Stimulated activated CD4-positive, alpha-beta T cell treated with anti-CD3 and anti-CD28 coated beads, Interleukin-15, amount 100 ng/mL, for 1 hour (primary cell): ENCODE data around the gene PRPS2.

Source experiments
- DNase-seq, 2 donors: peaks; one replicate each; pipeline ENCODE4 v3.0.0-alpha.2; 2020; ENCODE audit warnings: low read depth in 1 of 2, low spot score in 1 of 2

PRPS2 gene

DNA sequence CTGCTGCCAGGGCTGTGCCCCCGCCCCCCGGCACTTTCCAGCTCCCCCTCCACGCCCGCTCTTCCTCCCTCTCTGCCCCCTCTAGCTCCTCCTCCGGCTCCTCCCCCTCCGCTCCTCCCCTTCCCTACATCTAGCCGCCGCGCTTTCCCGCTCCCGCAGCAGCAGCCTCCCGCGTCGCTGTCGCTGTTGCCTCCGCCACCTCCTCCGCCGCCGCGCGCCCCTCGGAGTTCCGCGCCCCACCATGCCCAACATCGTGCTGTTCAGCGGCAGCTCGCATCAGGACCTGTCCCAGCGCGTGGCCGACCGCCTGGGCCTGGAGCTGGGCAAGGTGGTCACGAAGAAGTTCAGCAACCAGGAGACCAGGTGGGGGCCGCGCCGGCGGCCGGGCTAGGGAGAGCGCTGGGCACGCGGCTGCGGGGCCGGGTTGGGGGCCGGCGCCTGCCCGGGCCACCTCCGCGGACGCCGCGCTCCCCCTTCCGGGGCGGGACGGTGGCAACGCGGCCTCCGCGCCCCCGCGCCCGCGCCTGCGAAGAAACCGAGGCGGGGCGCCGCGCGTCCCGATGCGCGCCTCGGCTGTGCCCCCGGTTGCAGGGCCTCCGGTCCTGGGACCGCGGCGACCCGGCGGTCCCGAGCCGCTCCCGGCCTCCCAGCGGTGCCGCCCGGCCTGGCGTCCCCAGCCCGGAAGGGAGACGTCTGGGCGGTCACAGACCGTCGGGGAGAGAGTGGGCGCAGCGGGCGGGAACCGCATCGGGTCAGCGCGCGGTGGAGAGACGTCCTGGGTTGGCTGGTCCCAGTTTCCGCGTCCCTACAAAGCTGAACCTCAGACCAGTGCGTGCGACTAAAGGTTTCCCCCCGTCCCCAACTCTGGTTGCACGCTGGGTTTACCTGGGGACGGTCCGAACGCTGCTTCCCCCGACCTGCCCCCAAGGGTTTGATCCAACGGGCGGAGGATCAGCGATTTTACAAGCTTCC lies at the start of gene PRPS2:
PRPS2 (plus strand) TSS at position 156 of the 972 bp plus-strand sequence; CDS start at position 242, 86 bp downstream.
- DNase-seq = peak; percentile 34 to 62

DNA sequence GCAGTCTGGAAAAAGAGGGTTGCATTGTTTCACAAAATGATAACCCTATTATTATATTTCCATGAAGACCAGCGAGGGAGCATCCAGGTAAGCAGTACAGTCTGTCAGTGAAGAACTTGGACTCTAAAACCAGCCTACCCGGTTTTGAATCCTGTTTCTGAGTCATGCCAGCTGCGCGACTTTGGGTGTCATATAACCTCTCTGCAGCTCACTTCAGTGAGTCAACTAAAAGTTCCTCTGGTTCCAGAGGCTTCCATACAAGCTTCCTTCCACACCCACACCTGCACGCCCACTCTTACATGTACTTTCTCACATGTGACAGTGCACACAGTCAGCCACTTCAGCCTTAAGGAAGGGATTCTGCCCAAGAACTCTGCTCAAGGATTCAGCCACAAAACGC lies 49.8 kb upstream of the PRPS2 start:
- no peak for DNase-seq

DNA sequence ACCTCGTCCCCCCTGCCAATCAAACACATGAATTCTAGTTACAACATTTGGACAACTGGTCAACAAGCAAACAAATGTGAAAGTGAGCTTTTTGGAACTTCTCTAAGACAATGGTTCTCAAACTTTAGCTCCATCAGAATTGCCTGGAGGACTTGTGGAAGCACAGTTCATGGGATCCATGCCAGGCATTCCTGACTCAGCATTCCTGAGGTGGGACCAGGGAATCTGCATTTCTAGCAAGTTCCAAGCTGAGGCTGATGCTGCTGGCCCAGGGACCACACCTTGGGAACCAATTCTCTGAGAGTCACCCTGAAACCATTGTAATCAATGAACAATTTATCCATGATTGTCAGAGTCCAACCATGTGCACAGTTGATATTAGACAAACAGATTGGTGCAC lies 43.8 kb upstream of the PRPS2 start:
- no peak for DNase-seq

DNA sequence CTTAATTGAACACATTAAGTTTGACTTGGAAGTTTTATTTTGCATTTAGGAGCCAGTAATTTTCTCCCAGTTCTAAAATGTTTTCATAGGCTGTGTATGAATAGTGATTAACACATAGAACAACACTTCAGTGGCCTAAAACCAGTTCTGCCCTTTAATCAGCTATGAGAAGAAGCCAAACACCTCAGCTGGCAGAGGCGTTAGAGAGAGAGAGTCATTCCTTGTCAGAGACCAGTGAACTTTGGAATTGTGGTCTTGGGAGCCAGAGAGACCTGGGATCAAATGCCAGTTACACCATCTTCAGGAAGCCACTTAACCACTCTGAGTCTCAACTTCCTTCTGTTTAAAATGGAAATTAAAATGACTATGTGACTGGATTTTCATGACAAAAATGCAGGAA lies 39.3 kb upstream of the PRPS2 start:
- DNase-seq = no peak

DNA sequence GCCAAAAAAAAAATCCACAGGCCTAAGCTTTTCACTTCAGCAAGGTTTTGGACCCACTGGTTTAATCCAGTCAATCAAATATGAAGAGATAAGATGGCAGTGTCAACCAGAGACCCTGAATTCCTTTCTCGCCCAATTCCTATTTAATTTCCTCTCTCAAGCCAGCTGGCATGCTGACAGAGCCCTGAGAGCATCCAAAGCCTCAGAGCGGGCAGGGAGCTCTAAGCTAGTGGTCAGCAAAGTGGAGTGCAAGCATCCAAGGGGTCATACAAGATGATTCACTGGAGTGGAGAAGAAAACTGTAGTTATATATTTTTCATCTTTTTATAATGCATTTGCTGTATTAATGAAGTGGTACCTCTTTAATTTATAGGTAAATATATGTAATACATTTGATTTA lies 37.8 kb upstream of the PRPS2 start:
- DNase-seq = no peak

DNA sequence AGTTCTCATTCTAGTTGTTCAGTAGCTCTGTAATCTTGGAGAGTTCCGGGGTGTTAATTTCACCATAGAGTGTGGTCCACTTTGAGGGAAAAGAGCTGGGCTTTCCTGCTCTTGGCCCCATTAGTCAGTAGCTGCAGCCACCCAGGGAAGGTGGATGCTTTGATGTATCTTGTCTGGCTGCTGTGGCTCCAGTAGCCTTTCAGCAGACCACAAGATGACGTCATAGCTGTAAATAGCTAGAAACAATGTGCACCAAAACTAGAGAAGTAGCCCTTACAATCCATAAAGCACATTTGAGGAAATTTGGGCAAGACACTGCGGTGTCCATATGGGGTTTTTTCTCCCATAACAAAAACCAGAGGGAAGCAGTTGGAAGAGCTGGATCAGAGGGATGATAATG lies 32.9 kb upstream of the PRPS2 start:
- DNase-seq = no peak

DNA sequence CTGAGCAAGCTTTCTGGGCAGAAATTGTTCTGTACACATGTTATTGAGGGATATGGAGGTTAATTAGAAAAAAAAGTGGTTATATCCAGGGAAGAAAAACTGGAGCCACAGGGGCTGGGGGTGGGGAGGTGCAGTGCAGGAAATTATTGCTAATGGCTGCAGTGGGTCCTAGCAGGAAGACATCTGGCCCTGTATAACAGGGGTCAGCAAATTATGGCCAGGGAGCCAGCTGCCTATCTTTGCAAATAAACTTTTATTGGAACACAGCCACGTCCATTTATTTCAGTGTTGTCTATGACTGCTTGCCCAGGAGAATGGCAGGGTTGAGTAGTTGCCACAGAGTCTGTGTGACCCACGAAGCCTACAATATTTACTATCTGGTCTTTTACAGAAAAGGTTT lies 23.4 kb upstream of the PRPS2 start:
- DNase-seq = no peak

DNA sequence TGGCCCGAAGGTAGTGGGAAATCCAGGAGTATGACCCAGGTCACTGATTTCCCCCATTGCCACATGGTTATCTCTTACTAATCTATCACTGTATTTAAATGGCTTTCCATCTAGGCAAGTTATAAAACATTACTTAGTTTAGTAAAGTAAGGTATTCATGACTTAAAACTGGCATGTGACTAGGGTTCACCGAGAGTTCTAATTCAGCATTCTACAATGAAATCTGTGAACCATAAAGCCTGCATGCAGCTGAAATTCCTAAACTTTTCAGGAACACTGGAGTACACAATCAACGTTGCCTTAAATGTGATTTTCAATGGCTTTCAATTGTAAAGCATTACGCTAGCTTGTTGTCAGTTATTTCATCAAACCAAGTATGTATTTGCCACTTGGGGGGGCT lies 22.7 kb upstream of the PRPS2 start:
- no peak for DNase-seq

DNA sequence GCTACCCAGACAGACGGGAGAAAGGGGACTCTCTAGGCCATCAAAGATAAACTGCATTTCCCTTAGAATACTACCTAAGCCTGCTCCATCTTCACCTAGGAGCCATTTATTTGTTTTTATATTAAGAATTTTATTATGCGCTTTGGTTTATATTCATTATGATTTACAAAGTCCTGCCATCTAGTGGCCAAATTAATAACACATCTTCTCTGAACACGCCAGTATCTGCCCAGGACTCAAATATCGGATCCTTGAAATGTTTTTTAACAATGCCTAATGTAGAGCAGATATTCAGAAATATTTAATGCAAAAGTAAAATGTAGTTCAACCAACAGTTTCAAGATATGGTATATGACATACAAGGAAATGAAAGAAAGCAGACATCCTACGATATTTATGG lies 20.8 kb upstream of the PRPS2 start:
- DNase-seq = no peak

DNA sequence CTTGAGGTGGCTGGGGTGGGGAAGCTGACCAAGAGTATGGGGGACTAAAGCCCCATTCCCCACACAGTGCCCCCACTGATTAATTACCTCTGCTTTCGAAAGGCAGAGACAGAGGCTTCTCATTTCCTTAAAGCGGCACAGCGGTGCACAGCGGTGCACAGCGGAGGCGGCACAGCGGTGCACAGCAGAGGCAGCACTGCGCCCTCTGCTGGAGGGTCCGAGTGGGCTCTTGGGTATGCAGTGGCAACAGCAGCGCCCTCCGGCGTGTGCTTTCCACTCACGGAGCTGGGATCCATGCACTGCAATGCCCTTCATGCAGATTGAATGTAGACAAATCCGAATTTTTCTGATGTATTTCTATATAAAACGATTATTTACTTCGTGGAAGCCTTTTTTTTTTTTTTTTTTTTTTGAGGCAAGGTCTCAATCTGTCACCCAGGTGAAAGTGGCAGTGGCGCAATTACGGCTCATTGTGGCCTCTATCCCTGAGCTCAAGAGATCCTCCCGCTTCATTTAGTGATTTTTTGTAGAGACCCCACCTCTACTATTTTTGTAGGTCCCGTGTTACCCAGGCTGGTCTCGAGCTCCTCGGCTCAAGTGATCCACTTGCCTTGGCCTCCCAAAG lies 19.7 kb upstream of the PRPS2 start:
- DNase-seq = peak; percentile 48 to 49

DNA sequence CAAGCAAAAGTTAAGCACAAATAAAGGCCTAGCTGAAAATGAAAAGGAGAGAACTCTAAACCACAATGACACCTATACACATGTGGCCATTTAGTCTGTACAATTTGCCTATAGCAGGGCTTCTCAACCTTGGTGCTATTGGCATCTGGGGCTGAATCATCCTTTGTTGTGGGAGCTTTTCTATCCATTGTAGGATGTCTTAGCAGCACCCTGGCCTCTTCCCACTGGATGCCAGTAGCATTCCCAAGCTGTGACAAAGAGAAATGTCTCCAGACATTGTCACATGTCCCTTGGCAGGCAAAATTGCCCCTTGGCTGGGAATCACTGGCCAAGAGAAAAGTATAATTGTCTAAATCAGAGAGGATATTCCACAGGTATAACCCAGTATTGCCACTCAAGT lies 13.5 kb upstream of the PRPS2 start:
- DNase-seq = no peak

DNA sequence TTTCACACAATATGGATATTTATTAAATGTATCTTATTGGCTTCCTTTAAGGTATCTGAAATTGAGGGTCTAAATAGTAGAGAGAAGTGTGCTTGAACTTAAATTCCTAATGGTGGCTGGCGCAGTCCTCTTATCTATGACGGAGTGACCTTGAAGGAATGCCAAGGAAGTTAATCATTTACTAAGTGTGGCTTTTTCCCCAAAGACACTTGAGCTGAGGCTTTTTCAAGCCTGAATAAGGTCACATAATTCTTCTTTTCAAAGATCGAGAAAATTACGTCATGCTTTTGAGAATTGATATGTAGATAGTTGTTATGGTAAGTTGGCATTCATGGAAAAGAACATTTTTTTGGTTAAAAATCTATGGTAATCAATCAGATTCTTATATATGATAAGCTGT lies 11.7 kb upstream of the PRPS2 start:
- no peak for DNase-seq

DNA sequence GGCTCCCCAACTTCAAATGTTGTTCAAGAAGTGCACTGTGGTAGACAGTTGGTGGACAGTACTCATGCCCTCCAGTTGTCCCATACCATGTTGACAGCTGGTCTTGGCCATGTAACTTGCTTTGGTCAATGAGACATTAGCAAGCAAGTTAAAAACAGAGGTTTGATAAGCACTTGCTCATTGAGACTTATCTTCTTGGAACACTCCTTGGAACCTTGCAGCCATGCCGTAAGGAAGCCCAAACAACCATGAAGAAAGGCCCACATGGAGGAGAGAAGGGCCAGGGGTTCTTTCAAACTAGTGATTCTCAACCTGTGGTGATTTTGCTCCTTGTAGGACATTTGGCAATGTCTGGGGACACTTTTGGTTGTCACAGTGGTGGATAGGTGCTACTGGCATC lies 2.6 kb upstream of the PRPS2 start:
- DNase-seq = no peak

DNA sequence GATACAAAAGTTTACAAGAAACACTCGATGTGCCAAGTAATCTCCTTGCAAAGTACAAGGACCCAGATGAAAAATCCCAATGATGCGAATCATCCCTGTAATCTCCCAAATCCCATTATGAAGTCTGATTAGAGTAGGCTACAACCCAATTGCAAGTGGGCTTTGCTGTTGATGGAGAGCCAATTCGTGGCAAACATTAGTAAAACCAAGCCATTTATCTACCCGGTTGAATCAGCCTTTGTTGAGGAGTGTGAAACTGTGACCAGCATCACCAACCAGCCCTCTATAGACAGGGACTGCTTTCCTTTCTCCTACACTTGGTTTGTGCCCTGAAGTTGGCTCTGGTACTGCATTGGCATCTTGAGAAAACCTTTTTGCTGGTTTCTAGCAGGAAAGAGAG lies 1.2 kb upstream of the PRPS2 start:
- DNase-seq = no peak

DNA sequence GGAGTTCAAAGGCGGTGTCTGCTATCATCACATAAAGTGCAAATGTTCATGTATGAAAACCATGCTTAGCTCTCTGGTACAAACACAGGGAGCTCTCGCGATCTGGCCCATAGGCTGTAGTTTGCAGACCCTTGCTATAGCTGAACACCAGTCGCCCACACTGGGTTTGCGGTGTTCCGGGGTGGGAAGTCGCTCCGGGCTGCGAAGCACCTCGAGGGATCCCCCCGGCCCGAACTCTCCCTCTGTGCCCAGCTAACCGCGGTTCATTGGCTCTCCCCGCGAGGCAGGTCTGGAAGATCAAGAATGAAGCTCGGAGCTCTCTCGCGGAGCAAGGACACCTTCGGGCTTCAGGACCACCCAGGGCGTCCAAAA lies 341 bp upstream of the PRPS2 start:
- DNase-seq = no peak

DNA sequence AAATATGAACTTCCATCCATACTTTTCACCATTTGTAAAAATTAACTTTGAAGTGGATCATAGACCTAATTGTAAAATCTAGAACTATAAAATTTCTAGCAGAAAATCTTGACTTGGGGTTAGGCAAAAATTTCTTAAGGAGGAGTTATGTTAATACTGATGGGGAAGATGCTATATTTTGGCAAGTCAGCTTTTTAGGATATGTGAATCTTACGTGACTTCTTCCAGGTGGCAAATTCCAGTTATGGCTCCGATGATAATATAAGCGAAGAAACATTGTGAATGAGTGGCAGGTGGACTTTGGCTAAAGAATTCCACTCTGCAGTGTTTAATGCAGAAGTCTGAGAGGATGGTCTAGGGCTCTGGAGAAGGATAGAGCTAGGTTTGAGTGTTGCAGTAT lies 1.5 kb downstream of the PRPS2 start:
- no peak for DNase-seq

DNA sequence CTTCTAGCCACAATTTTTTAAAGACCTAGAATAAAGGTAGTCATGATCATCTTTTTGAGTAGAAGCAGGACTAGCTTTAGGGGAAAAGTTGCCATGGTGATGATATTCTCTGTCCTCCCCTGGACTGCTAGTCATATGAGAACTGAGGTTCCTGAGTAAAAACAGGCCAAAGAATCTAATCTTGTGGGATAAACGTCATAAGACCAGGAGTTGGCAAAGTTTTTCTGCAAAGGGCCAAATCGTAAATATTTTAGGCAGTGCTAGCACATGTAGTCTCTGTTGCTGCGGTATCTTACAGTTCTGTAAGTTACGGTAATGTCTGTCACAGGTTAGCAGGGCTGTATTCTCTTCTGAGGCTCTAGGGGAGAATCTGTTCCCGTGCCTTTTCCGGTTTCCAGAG lies 3.4 kb downstream of the PRPS2 start:
- no peak for DNase-seq

DNA sequence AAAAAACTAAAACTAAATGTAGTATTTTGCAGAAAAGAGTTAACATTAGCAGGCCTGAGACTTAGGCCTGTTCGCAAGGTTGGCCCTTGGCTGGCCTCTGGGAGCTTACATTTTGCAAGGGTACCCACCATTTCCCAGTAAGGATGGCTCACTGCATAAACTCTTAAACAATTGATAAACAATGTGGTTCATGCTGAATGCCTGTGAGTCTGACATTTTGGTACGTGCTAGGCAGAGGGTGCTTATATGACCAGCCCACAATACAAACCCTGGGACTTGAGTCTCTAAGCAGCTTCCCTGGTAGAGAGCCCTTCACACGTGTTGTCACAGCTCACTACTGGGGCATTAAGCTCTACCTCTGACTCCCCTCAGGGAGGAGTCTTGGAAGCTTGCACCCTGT lies 7.4 kb downstream of the PRPS2 start:
- DNase-seq = no peak

DNA sequence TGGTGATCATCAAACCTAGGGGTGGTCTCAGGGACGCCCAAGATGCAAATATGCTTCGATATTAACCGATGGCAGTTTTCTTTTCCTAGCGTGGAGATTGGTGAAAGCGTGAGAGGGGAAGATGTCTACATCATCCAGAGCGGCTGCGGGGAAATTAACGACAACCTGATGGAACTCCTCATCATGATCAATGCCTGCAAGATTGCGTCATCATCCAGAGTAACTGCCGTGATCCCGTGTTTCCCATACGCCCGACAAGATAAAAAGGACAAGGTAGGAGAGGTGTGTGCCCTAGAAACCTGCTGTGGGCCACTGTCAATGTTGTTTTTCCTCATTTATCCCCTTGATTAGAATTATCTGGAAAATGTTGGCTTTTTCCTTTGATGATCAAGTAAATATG lies 7.9 kb downstream of the PRPS2 start:
- no peak for DNase-seq

DNA sequence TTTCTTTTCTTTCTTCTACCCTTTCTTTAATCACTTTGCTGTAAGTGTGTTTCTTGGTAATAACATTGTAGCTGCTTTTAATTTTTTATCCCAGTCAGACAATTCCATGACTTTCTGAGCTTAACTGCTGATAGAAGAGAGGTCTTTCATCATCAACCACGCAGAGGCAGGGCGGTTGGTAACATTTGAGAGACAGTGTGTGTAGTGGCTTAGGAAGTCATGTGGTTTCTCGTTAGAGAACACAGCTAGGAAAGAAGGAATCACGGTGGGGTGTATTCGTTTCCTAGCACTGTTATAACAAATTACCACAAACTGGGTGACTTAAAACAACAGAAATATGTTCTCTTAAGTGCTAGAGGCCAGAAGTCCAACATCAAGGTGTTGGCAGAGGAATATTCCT lies 11.5 kb downstream of the PRPS2 start:
- DNase-seq = no peak

DNA sequence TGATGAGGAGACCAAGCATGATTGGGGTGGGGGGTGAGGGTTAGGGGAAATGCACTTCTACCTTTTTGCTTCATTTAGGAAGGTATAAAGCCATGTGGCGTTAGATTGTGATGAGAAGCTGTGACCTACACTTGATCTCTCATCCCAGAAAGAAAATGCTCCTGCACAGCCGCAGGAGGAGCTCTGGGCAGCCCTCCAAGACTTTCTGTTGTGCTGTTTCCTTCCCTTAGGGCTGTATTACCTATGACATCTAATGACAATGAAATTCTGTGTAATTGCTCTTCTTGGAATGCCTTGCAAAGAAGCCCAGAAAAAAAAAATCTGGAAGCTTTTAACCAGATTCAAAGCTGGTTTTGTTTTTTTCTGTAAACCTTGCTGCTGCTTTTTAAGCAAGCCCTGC lies 13.4 kb downstream of the PRPS2 start:
- no peak for DNase-seq

DNA sequence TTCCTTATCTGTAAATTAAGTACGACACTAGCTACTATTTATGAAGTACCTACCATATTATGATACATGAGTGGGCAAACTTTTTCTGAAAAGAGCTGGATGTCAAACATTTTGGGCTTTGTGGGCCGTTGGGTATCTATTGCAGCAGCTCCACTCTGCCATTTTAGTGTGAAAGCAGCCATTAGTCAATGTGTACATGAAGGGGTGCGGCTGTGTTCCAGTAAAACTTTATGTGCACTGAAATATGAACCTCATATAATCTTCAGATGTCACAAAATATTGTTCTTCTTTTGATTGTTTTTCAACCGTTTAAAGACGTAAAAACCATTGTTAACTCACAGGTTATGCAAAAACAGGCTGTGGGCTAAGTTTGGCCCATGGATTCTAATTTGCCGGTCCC lies 14.1 kb downstream of the PRPS2 start:
- no peak for DNase-seq

DNA sequence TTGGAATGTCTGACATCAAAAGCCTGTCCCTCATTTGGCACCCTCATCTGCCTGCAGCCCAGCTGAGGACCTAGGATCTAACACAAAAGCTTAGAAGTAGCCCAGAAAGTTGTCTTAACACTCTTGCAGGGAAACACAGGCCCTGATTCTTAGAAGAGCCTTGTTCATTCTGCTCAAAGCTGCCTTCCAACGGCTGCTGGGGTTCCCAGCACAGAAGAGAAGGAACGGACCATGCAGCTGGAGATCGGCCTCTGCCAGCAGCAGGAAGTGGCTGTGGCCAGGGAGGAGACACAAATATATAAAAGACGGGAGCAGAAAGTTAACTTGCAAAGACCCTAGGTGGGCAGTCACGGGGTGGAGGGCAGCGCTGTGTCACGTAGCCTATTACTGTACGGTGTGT lies 20.4 kb downstream of the PRPS2 start:
- no peak for DNase-seq
